OCI-LY7 (cell line): ENCODE data around the gene EYA2. TPM values are rescaled to one million over a fixed set of nuclear protein-coding genes. Genes with fewer than 3 reads are reported as not detected.

ENCODE experiments used
- BruUV-seq: library from RNA; stranded (reverse); fragments of 400-500 nt; replicated peaks from 2 replicates; lab custom pipeline; 2021; lab: Mats Ljungman, UMichigan
- CTCF ChIA-PET: fragments of 300-600 bp; sonication (Branson Sonifier 250); formaldehyde crosslinking; loops from one replicate; lab custom pipeline; 2022; ENCODE audit warnings: antibody characterized with exemption; ENCODE audit not compliant: unreplicated experiment; lab: Charles Lee
- POLR2A ChIA-PET: fragments of 300-600 bp; sonication (Branson Sonifier 250); formaldehyde crosslinking; loops from one replicate; lab custom pipeline; 2022; ENCODE audit warnings: antibody characterized with exemption; lab: Charles Lee
- DNase-seq: peaks from one replicate; pipeline ENCODE4 v3.0.0-alpha.2; 2015; ENCODE audit warnings: low spot score
- H2AFZ ChIP-seq: fragments of 200-600 bp; sonication (generic), shearing (Covaris generic); 2 replicates; pipeline ENCODE4 v1.6.1; 2014; ENCODE audit warnings: mild to moderate bottlenecking, antibody characterized with exemption, low read length, moderate library complexity
- H3K27ac ChIP-seq: fragments of 200-600 bp; sonication (generic); 2 replicates; pipeline ENCODE4 v1.5.1; 2014; ENCODE audit warnings: mixed run types, low read depth, mild to moderate bottlenecking, moderate library complexity, low read length, inconsistent platforms; ENCODE audit not compliant: poor library complexity, severe bottlenecking
- H3K36me3 ChIP-seq: fragments of 200-600 bp; sonication (generic); 2 replicates; pipeline ENCODE4 v1.6.1; 2014; ENCODE audit warnings: mild to moderate bottlenecking, antibody characterized with exemption, low read length, moderate library complexity, mixed read lengths; ENCODE audit not compliant: insufficient read depth
- H3K4me1 ChIP-seq: fragments of 200-600 bp; sonication (generic); 2 replicates; pipeline ENCODE4 v1.5.1; 2014; ENCODE audit warnings: mild to moderate bottlenecking, low read length; ENCODE audit not compliant: insufficient read depth, poor library complexity, severe bottlenecking
- H3K4me2 ChIP-seq: fragments of 200-600 bp; sonication (generic); 2 replicates; pipeline ENCODE4 v1.6.1; 2014; ENCODE audit warnings: mild to moderate bottlenecking, low read length
- H3K4me3 ChIP-seq: fragments of 200-600 bp; sonication (generic); 2 replicates; pipeline ENCODE4 v1.5.1; 2014; ENCODE audit warnings: mild to moderate bottlenecking, low read depth, low read length; ENCODE audit not compliant: poor library complexity, severe bottlenecking
- H3K79me2 ChIP-seq: fragments of 200-600 bp; sonication (generic); 2 replicates; pipeline ENCODE4 v1.6.1; 2016; ENCODE audit warnings: low read depth, mild to moderate bottlenecking, low read length, moderate library complexity, mixed read lengths; ENCODE audit not compliant: insufficient read depth
- H3K9me2 ChIP-seq: fragments of 200-600 bp; sonication (generic); 2 replicates; pipeline ENCODE4 v1.6.1; 2016; ENCODE audit warnings: mild to moderate bottlenecking, low read length, mixed read lengths; ENCODE audit not compliant: insufficient read depth
- H3K9me3 ChIP-seq: fragments of 200-600 bp; sonication (generic); 2 replicates; pipeline ENCODE4 v1.6.1; 2014; ENCODE audit warnings: mild to moderate bottlenecking, mixed run types, low read length, mixed read lengths
- H4K20me1 ChIP-seq: fragments of 200-600 bp; sonication (generic); 2 replicates; pipeline ENCODE4 v1.6.1; 2014; ENCODE audit warnings: mild to moderate bottlenecking, antibody characterized with exemption, low read length, moderate library complexity, mixed read lengths; ENCODE audit not compliant: insufficient read depth
- CTCF ChIP-seq: fragments of 200-600 bp; sonication (generic); conservative IDR thresholded peaks from 2 replicates; pipeline ENCODE4 v1.5.1; 2014; ENCODE audit warnings: mild to moderate bottlenecking, antibody characterized with exemption, low read length, moderate library complexity, mixed read lengths
- EZH2phosphoT487 ChIP-seq: fragments of 200-600 bp; sonication (generic); IDR thresholded peaks from 2 replicates; pipeline ENCODE4 v1.6.1; 2018; ENCODE audit warnings: low read depth, borderline replicate concordance, mild to moderate bottlenecking, mixed run types, antibody characterized with exemption, low read length, moderate library complexity, mixed read lengths
- intact Hi-C: fragments of 100-400 bp; cut with micrococcal nuclease; formaldehyde crosslinking; loops from one replicate; pipeline ENCODE4 v1.10.0; 2022; ENCODE audit not compliant: unreplicated experiment
- total RNA-seq, 2 experiments: library from RNA; depleted of rRNA in 1 of 2; stranded (reverse); fragments of >200 nt in 1 of 2; shearing (Covaris generic) in 1 of 2; gene quantifications; 2 replicates each; pipeline ENCODE4 v1.2.3, GENCODE V29; 2014 to 2022

Gene EYA2
- total RNA-seq, 2 experiments from 2014 or later: not detected

- POLR2A ChIA-PET: interaction anchor here (0.6 kb wide), 1 partner anchor 1869 kb away, joined by 8 read pairs; no protein-coding TSS in a partner anchor
- no peaks in the 10 kb centered on the region for H3K4me1 ChIP-seq
- H3K79me2 ChIP-seq: no peaks in the 10 kb centered on the region
- CTCF ChIA-PET: no interaction called here
- TF ChIP-seq EZH2phosphoT487: no peak
- TF ChIP-seq CTCF: no peak
- H2AFZ ChIP-seq: no peak overlapping the region
- no peaks in the 10 kb centered on the region for H3K9me2 ChIP-seq
- H3K4me3 ChIP-seq: no peak overlapping the region
- no peak for DNase-seq
- no peaks in the 10 kb centered on the region for H4K20me1 ChIP-seq
- no peaks in the 10 kb centered on the region for H3K36me3 ChIP-seq
- intact Hi-C loops: no loop called here
- H3K4me2 ChIP-seq: no peak overlapping the region
- 0 out of 2 replicates have a peak, but pooled peaks cover 4% of the 10 kb centered on the region for H3K9me3 ChIP-seq
- no peak overlapping the region for H3K27ac ChIP-seq
- no TSS peak for BruUV-seq
Measured at GRCh38 chr20:47139934-47140535, 245.4 kb downstream of the EYA2 start.

GRCh38 chr20:47141350-47141921 is 246.8 kb downstream of the EYA2 start:
- Histone ChIP-seq H2AFZ (no peak overlapping the region), H3K4me1 (no peaks in the 10 kb centered on the region), H4K20me1 (no peaks in the 10 kb centered on the region), H3K27ac (no peak overlapping the region), H3K36me3 (no peaks in the 10 kb centered on the region), H3K79me2 (no peaks in the 10 kb centered on the region), H3K9me2 (no peaks in the 10 kb centered on the region), H3K9me3 (0 out of 2 replicates have a peak, but pooled peaks cover 4% of the 10 kb centered on the region), H3K4me2 (no peak overlapping the region), H3K4me3 (no peak overlapping the region)
- no peak for TF ChIP-seq CTCF
- no peak for TF ChIP-seq EZH2phosphoT487
- ChIA-PET POLR2A (interaction anchor here (0.6 to 0.9 kb wide), 3 partner anchors 11 to 465 kb away, joined by 4 read pairs; no protein-coding TSS in a partner anchor), CTCF (no interaction called here)
- intact Hi-C loops: no loop called here
- no peak for DNase-seq
- no TSS peak for BruUV-seq
